B cell (primary cell): ENCODE measurements around the gene ANXA4. TPM values are rescaled to one million over a fixed set of nuclear protein-coding genes. Genes with fewer than 3 reads are reported as not detected.

ENCODE experiments used
- ATAC-seq: fragments of 200-7000 bp; cut with Tn5 transposase; one replicate; pipeline ENCODE4 v1.10.0; 2021; ENCODE audit warnings: low read depth, mild to moderate bottlenecking, moderate number of reproducible peaks, moderate library complexity
- CTCF ChIA-PET: fragments of 350-600 bp; sonication (Branson Sonifier 250); formaldehyde crosslinking; loops from one replicate; lab custom pipeline; 2021; ENCODE audit warnings: antibody characterized with exemption, inconsistent platforms; lab: Charles Lee
- POLR2A ChIA-PET: fragments of 350-600 bp; sonication (Branson Sonifier 250); formaldehyde crosslinking; loops from one replicate; lab custom pipeline; 2021; ENCODE audit warnings: antibody characterized with exemption; lab: Charles Lee
- DNase-seq: peaks from one replicate; pipeline ENCODE4 v3.0.0; 2013
- H2AFZ ChIP-seq: 2 replicates; pipeline ENCODE4 v1.6.1; 2012; ENCODE audit warnings: mild to moderate bottlenecking, low read depth, low read length; ENCODE audit not compliant: insufficient read depth, poor library complexity, severe bottlenecking
- H3K27ac ChIP-seq, 2 donors: 1 replicate in 1 of 2; 2 replicates in 1 of 2; pipeline ENCODE4 v1.5.1; 2012 to 2013; ENCODE audit warnings: low read length in 2 of 2, mild to moderate bottlenecking in 2 of 2, moderate library complexity in 1 of 2
- H3K27me3 ChIP-seq, 4 experiments: fragments of 200-600 bp in 1 of 4; sonication (generic) in 1 of 4; replicated peaks in 1 of 4; 1 replicate in 2 of 4; 2 replicates in 2 of 4; pipeline versions ENCODE4 v1.6.1 to v1.7.0; 2013 to 2016; ENCODE audit warnings: low read length in 3 of 4, mild to moderate bottlenecking in 2 of 4, mixed read lengths in 1 of 4, moderate library complexity in 1 of 4; ENCODE audit not compliant: insufficient read depth in 4 of 4, control insufficient read depth in 3 of 4; ENCODE audit errors: control extremely low read depth in 1 of 4
- H3K36me3 ChIP-seq, 2 experiments: replicated peaks in 1 of 2; 1 replicate in 1 of 2; 2 replicates in 1 of 2; pipeline versions ENCODE4 v1.6.1 to v1.7.1; 2013; ENCODE audit warnings: low read length in 1 of 2; ENCODE audit not compliant: insufficient read depth in 2 of 2, control insufficient read depth in 1 of 2; ENCODE audit errors: control extremely low read depth in 1 of 2, extremely low read depth in 1 of 2
- H3K4me1 ChIP-seq, 2 donors: fragments of 200-600 bp in 1 of 2; sonication (generic) in 1 of 2; 1 replicate in 1 of 2; 2 replicates in 1 of 2; pipeline versions ENCODE4 v1.5.1 to v1.6.1; 2013 to 2017; ENCODE audit warnings: low read length in 2 of 2; ENCODE audit not compliant: control insufficient read depth in 2 of 2, insufficient read depth in 2 of 2
- H3K4me2 ChIP-seq: replicated peaks from 2 replicates; pipeline ENCODE3; 2012; ENCODE audit warnings: mild to moderate bottlenecking, low read depth, low read length; ENCODE audit not compliant: poor library complexity, severe bottlenecking
- H3K4me3 ChIP-seq, 5 experiments: fragments of 200-600 bp in 1 of 5; sonication (generic) in 1 of 5; 1 replicate in 3 of 5; 2 replicates in 2 of 5; pipeline versions ENCODE4 v1.5.1 to v1.7.0; 2011 to 2016; ENCODE audit warnings: low read length in 4 of 5, mild to moderate bottlenecking in 4 of 5, low read depth in 2 of 5, control low read depth in 1 of 5, moderate library complexity in 1 of 5; ENCODE audit not compliant: insufficient read depth in 1 of 5; ENCODE audit errors: control extremely low read depth in 1 of 5, extremely low read depth in 1 of 5
- H3K79me2 ChIP-seq: fragments of 200-600 bp; sonication (generic); one replicate; pipeline ENCODE4 v1.6.0; 2016; ENCODE audit warnings: low read length; ENCODE audit not compliant: control insufficient read depth, insufficient read depth
- H3K9ac ChIP-seq: fragments of 200-600 bp; sonication (generic); 2 replicates; pipeline ENCODE4 v1.6.1; 2017; ENCODE audit warnings: mild to moderate bottlenecking, low read length, moderate library complexity
- H3K9me3 ChIP-seq, 3 donors: one replicate each; pipeline versions ENCODE4 v1.6.1 to v1.7.1; 2013; ENCODE audit warnings: low read length in 2 of 3; ENCODE audit not compliant: control insufficient read depth in 2 of 3, insufficient read depth in 1 of 3; ENCODE audit errors: control extremely low read depth in 1 of 3
- H4K20me1 ChIP-seq: 2 replicates; pipeline ENCODE4 v1.6.0; 2012; ENCODE audit warnings: mild to moderate bottlenecking, low read length; ENCODE audit not compliant: insufficient read depth, control insufficient read depth, poor library complexity, severe bottlenecking
- H3K27ac Mint-ChIP-seq: one replicate; pipeline ENCODE4 v1.8.0; 2021; ENCODE audit warnings: mixed read lengths
- H3K27me3 Mint-ChIP-seq: one replicate; pipeline ENCODE4 v1.8.0; 2021; ENCODE audit warnings: mixed read lengths
- H3K4me1 Mint-ChIP-seq: one replicate; pipeline ENCODE4 v1.8.0; 2021; ENCODE audit warnings: mixed read lengths
- H3K4me3 Mint-ChIP-seq: one replicate; pipeline ENCODE4 v1.8.0; 2021; ENCODE audit warnings: mixed read lengths
- H3K9me3 Mint-ChIP-seq: one replicate; pipeline ENCODE4 v1.8.0; 2022; ENCODE audit warnings: mixed read lengths; ENCODE audit not compliant: insufficient read depth
- CTCF ChIP-seq: fragments of 200-600 bp; IDR thresholded peaks from one replicate; pipeline ENCODE4 v1.8.0; 2022; ENCODE audit warnings: antibody characterized with exemption, mild to moderate bottlenecking
- EZH2 ChIP-seq: IDR thresholded peaks from 2 replicates; pipeline ENCODE4 v1.6.1; 2012; ENCODE audit warnings: borderline replicate concordance, low read depth, mild to moderate bottlenecking, moderate library complexity, low read length; ENCODE audit not compliant: insufficient read depth, poor library complexity, severe bottlenecking
- WGBS: methylation state at CpG from one replicate; pipeline ENCODE4 v1.1.5; 2013; ENCODE audit warnings: missing lambda C conversion rate; ENCODE audit not compliant: insufficient coverage; 5-methylcytosine and 5-hydroxymethylcytosine counted together
- intact Hi-C: fragments of 100-400 bp; cut with micrococcal nuclease; formaldehyde crosslinking; loops from one replicate; pipeline ENCODE4 v1.10.0; 2022
- polyA plus RNA-seq: library from polyadenylated mRNA; depleted of rRNA; stranded (reverse); fragments of >200 nt; gene quantifications from 2 replicates; pipeline ENCODE4 v1.2.3, GENCODE V29; 2012
- total RNA-seq, 2 donors: library from RNA; stranded (reverse); fragments of 120-200 nt in 1 of 2; gene quantifications; 1 replicate in 1 of 2; 2 replicates in 1 of 2; pipeline versions ENCODE4 v1.2.3 to v1.2.4, GENCODE V29; 2013 to 2022

The ANXA4 gene
- total and polyA plus RNA-seq, 2 donors (not counting 1 experiment from before 2014, with no cell fraction given): 28.4 to 61.7 TPM

GRCh38 chr2:69718338-69718965 lies 23.5 kb upstream of the ANXA4 start:
- peaks cover 2% of the 10 kb centered on the region for H3K4me1 Mint-ChIP-seq
- no peak overlapping the region for H3K27ac Mint-ChIP-seq
- H3K4me2 ChIP-seq: no peak overlapping the region
- peaks cover 0 to 6% of the 10 kb centered on the region in 2 donors for H3K4me1 ChIP-seq
- DNase-seq (no peak), ATAC-seq (no peak)
- H3K27me3 Mint-ChIP-seq: peaks cover 36% of the 10 kb centered on the region
- no peak overlapping the region for H3K27ac ChIP-seq
- H3K36me3 ChIP-seq: no peaks in the 10 kb centered on the region
- H3K27me3 ChIP-seq: peaks cover 0 to 35% (median 8%) of the 10 kb centered on the region in 4 experiments
- no peaks in the 10 kb centered on the region for H3K9me3 Mint-ChIP-seq
- H3K79me2 ChIP-seq: no peaks in the 10 kb centered on the region
- no peak overlapping the region for H3K4me3 ChIP-seq
- POLR2A ChIA-PET: no interaction called here
- intact Hi-C loops: loop anchor here (10.0 kb wide), 1 partner anchor 284 kb away; the partner anchor contains the start of gene NFU1
- no peak overlapping the region for H3K4me3 Mint-ChIP-seq
- H2AFZ ChIP-seq: no peak overlapping the region
- H3K9me3 ChIP-seq: no peaks in the 10 kb centered on the region
- CTCF ChIA-PET: interaction anchor here (1.7 to 8.1 kb wide), 4 partner anchors 7 to 153 kb away, joined by 3 to 55 read pairs (median 14); no protein-coding TSS in a partner anchor
- no peak overlapping the region for H3K9ac ChIP-seq
- H4K20me1 ChIP-seq: no peaks in the 10 kb centered on the region
- TF ChIP-seq CTCF: no peak
- no peak for TF ChIP-seq EZH2
- 88% methylated on average over 5 of the region's 5 CpGs for WGBS

GRCh38 chr2:69720404-69720803 lies 21.5 kb upstream of the ANXA4 start:
- 89% methylated on average over 1 of the region's 1 CpG for WGBS
- ATAC-seq (no peak), DNase-seq (no peak)
- intact Hi-C loops: loop anchor here (5.0 kb wide), 1 partner anchor 582 kb away; the partner anchor contains the start of gene FAM136A
- Histone ChIP-seq H3K27me3 (peaks cover 0 to 21% (median 4%) of the 10 kb centered on the region in 4 experiments), H2AFZ (no peak overlapping the region), H3K9me3 (no peaks in the 10 kb centered on the region), H3K9ac (no peak overlapping the region), H3K4me3 (no peak overlapping the region), H3K4me1 (peaks cover 3 to 7% of the 10 kb centered on the region in 2 donors), H3K27ac (no peak overlapping the region), H3K36me3 (no peaks in the 10 kb centered on the region), H4K20me1 (no peaks in the 10 kb centered on the region), H3K79me2 (no peaks in the 10 kb centered on the region), H3K4me2 (no peak overlapping the region)
- H3K27me3 Mint-ChIP-seq: peaks cover 24% of the 10 kb centered on the region
- no peak overlapping the region for H3K27ac Mint-ChIP-seq
- POLR2A ChIA-PET: no interaction called here
- CTCF ChIA-PET: interaction anchor here (0.7 to 8.1 kb wide), 5 partner anchors 83 to 157 kb away, joined by 3 to 55 read pairs (median 3); no protein-coding TSS in a partner anchor
- H3K4me3 Mint-ChIP-seq: no peak overlapping the region
- H3K4me1 Mint-ChIP-seq: peaks cover 6% of the 10 kb centered on the region
- TF ChIP-seq CTCF: peak; percentile 26
- no peak for TF ChIP-seq EZH2
- no peaks in the 10 kb centered on the region for H3K9me3 Mint-ChIP-seq
